COLO829 (cell line): ENCODE measurements around the gene PIGQ.

Source experiments
- DNase-seq: peaks from one replicate; pipeline ENCODE4 v3.0.0; 2012; ENCODE audit warnings: low spot score

PIGQ gene

DNA sequence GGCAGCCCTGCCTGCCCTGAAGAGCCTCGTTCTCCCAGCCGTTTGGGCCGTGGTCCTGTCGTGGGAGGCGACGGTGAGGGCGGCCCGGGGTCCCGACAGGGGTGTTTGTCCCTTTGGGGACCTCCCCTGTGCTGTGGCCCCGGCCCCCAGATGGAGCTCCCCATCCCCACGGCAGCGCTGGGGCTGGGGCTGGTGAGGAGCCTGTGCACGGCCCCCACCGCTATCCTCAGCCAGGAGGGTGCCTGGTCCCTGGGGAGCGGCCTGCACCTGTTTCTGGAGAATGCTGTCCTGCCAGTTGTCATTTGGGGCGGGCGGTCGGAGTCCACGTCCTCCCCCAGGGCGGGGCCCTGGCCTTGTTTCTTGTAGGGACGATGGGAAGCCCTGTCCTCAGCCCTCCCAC is 35.6 kb upstream of the PIGQ start:
- no peak for DNase-seq

DNA sequence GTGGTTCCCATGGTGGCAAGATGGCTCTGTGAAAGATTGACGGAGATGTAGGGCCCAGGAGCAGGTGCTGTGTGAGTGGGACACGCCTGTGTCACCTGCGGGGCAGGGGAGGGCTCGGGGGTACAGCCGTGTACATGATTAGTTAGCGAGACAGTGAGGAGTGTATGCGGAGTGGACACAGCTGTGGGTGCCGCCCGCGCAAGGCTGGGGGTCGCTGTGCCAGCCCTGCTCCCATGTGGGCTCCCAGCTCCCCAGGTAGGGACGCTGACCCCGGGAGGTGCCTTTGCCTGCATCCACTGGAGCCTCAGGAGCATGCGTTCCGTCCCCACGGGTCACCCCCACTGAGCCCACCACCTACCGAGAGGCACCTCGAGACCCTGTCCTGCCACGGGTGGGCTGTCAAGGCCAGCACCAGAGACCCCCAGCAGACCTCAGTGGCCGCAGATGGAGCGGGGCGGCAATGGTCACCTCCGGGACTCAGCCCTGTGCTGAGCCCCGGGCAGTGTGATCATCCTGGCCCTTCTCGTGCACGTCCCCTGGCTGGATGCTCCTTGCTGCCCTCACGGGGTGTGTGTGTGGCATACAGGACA is 34.8 kb upstream of the PIGQ start:
- DNase-seq = no peak

DNA sequence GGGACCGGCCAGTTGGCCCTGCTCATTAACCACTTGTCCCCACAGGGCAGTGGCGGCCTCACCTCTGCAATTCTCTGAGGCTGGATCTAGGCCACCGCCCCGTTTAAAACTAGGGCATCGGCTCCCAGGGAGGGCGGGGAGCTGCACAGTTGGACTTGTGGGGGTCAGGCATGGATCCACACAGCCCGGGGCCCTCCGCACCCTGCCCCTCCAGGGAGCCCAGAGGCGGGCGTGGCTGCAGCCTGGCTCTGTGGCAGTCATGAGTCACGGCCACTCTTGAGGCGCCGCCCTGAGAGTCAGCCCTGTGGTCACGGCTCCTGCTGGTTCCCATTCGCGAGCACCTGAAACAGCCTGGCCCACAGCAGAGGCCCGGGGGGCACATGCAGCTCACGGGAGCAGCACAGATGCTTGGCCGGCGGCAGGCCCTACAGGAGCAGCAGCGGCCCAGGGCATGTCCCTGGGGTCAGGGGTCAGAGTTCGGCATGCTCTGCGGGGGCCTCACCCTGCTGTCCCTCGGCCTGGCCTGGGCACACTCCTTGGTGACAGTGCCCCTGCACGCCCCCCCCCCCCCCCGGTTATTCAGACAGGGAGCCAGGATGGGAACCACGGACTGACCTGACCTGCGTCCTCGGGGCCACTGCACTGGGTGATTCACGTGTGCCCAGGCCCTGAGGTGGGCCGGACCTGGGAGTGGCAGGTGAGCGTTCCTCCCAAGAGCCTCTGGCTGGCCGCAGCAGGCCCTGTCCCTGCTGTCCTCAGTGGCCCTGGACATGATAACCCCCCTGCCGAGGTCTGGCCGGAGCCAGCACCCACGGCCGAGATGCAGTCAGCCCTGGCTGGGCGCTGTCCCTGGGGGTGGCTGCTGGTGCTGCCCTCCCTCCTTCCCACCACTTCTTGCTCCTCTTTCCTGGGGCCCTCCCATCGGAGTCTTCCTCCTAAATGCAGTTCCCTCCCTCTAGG is 34.0 kb upstream of the PIGQ start:
- DNase-seq = no peak

DNA sequence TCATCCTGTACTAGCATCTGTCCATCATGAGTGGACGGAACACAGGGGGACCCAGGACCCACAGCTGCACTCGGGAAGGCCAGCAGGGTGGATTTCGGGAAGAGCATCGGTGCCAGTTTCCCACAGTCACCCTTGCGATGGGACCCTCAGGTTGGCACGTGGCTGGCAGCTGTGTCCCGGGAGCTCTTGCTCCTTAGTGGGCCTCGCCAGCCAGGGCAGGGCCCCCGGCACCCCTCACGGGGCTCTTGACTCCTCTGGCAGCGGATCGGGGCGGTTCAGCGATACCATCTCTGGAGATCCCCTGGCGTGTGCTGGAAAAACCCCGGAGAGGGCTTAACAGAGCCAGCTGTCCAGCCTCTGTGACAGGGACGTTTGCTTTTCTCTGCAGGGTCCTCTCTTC is 33.0 kb upstream of the PIGQ start:
- DNase-seq = no peak

DNA sequence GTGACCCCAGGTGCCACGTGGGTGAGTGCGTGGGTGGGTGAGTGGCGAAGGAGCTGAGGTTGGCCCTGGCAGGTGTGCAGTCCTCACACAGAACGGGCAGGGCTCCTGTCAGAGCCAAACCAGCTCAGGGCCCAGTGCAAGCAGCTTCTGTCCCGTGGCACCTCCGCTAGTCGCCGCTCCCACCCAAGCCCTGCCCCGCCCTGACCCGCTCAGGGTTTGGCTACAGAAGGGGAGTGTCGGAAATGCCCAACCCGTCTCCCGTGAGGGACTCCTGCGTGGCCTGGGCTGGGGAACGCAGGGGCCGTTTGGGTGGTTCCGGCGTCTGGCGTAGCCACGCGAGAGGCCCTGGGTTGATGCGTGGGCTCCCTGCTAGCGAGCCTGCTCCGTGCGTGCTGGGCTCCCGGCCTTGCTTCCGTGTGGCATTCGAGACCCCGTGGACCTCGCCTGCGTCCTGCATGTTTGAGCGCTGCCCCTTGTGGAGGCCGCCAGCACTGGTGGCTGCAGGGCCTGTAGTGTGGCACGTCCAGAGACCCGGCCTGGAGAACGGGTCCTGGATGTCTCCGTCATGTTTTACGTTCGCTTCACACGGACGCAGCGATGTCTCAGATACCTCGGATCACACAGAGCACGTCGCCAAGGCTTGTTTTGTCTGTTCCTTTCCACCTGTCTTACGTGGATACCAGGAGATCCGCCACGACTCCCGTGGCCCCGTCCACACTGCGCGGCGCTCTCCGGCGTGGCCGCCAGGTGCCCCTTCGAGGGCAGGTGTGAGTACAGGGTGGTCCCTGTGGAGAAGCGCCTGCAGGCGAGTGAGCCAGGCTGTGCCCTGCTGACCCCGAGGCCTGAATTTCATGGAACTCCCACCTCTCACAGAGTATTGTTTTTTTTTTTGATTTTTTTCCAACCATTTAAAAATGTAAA is 32.1 kb upstream of the PIGQ start:
- no peak for DNase-seq

DNA sequence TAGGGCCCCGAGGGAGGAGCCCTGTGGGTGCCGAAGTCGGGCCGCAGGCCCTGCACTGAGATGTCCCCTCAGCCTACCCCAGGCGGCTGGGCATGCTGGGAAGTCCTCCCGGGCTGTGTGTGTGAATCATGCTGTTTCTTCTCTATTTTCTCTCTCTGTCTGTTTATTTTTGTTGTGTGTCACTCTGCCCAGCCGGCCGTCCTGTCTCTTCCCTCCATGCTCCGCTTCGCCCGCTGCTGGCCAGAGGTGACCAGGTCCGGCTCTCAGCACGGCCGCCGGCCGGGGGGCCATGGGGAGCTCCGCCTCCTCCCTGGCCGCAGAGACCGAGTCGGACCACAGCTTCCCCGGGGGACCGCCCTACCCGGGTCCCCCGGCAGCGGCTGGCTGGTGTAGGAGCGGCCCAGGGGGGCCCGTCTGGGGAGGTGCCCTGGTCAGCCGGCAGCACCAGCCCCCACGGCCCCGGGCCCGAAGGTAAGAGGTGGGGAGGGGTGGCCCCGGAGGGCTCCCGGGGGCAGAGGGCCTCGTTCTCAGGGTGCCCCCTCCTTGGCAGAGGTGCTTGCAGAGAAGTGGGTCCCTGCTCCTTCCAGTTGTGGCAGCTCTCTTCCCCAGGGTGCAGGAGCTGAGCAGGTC is 29.8 kb upstream of the PIGQ start:
- no peak for DNase-seq

DNA sequence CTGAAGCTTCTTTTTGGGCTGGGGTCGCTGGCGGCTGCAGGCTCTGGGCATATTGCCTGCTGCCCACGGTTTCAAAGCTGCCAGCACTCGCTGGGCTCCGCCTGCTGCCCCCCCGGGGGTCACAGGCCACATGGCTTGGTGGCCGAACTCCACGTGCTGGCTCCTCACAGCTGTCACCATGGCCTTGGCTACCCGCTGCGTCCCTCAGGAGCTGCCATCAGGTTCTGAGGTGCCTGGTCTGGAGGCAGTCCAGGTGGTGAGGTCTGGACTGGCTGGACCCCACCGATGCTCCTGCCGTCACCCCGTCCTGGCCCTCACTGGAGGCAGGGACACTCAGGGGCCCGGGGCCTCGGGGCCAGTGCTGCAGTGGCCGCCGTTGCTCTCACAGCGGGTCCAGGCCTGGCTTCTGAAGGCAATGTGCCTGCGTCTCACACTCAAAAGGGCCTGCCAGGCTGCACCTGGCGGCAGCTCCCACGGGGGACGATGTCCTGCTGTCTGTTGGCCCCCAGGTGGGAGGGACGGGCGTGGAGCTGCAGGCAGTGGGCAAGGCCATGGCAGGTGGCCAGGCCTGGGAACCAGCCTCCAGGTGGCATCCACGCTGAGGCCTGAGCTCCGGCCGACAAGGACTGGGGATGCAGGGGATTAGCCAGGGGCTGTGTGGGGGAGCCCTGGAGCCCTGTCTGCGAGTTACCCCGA is 29.0 kb upstream of the PIGQ start:
- no peak for DNase-seq

DNA sequence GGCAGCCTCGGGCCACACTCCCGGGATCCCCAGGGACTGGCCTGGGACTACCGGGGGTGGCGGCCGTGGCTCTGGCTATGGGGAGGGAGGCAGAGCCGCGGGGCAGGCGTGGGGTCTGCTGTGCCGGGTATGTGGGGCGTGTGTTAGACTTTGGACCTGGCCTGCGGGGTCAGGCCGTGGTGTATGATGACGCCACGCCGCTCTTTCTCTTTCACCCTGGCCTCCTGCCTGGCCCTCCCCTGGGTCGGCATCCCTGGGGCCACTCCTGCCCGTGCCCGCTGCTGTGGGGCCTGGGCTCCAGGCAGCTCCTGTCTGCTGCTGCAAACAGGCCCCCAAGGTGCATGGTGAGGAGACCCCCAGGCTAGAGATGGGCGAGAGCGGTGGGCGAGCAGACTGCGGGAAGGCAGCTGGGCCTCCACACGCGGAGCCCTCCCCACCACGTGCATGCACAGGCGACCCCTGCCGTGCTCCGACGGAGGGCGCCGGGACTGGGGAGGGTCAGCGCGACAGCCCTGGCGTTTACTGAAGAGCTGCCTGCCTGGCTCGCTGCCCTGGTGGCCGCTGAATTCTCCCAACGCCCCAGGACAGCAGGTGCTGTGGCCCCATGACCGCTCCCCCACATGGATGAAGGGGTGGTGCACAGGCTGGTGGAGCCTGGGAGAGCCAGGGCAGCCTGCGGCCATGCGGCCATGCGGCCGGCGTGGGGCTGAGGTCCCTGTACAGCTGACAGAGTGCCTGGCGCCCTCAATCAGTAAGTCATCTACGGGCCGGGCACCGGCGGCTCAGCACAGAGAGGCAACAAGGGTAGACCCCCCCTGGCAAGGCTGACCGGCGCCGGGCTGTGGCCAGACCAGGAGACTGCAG is 26.2 kb upstream of the PIGQ start:
- no peak for DNase-seq

DNA sequence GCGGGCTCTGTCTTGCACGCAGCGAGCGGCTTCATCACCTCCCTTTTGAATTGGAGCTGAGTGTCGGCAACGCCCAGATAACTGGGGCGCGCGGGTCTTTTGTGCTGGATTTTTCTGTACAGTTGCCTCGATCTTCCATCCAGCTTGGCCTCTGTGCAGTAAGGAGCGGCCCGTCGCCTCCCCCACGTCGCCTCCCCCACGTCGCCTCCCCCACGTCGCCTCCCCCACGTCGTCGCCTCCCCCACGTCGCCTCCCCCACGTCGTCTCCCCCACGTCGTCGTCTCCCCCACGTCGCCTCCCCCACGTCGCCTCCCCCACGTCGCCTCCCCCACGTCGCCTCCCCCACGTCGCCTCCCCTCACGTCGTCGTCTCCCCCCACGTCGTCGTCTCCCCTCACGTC is 25.3 kb upstream of the PIGQ start:
- DNase-seq = no peak

DNA sequence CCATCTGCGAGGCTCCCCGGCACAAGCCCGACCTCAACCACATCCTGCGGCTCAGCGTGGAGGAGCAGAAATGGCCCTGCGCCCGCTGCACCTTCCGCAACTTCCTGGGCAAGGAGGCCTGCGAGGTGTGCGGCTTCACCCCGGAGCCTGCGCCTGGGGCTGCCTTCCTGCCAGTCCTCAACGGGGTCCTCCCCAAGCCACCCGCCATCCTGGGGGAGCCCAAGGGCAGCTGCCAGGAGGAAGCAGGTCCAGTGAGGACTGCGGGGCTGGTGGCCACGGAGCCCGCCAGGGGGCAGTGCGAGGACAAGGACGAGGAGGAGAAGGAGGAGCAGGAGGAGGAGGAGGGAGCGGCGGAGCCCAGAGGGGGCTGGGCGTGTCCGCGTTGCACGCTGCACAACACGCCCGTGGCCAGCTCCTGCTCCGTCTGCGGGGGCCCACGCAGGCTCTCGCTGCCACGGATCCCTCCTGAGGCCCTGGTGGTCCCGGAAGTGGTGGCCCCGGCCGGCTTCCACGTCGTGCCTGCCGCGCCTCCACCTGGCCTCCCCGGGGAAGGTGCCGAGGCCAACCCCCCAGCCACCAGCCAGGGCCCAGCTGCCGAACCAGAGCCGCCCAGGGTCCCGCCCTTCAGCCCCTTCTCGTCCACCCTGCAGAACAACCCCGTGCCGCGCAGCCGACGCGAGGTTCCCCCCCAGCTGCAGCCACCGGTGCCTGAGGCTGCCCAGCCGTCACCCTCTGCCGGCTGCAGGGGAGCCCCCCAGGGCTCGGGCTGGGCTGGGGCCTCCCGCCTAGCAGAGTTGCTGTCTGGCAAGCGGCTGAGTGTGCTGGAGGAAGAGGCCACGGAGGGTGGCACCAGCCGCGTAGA is 22.6 kb upstream of the PIGQ start:
- no peak for DNase-seq

DNA sequence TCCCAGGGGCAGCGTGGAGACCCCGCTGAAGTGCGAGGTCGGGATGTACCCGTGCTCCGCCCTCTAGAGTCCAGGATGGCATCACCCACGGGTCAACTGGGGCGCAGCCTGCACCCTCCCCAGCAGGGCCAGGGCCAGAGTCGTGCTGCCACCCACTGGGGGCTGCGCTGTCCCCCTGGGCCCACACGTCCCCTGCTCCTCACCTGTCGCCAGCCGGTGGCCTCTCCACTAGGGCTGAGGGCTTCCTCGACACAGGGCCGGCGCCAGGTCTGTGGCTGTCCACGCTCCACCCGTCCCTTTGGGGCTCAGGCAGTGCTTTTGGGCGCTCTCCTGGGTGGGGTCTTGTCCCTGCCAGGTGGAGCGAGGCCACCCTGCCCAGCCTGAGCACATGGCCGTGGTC is 21.2 kb upstream of the PIGQ start:
- DNase-seq = no peak

DNA sequence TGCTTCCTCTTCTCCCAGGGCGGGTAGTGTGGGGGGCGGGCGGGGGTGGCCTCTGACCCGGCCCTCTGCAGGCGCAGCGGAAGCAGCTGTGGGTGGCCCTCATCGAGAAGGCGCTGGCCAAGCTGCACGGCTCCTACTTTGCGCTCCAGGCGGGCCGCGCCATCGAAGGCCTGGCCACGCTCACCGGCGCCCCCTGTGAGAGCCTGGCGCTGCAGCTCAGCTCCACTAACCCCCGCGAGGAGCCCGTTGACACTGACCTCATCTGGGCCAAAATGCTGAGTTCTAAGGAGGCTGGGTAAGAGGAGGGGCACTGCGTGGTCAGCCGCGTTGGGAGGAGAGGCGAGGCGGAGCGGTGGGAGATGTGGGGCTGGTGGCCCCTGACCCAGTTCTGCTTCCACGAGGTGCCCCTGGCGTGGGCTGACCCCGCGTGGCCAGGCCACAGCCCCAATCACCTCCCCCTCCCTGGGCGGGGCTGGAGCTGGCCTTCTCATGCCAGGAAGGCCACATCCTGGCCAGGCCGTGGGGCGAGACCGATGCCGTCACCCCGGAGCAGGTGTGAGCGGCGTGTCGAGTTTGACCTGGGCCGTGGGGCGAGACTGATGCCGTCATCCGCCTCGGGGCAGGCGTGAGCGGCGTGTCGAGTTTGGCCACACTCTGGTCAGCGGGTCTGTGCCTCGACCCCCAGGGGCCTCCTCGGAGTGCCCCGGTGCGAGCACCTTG is 20.1 kb upstream of the PIGQ start:
- DNase-seq = no peak

DNA sequence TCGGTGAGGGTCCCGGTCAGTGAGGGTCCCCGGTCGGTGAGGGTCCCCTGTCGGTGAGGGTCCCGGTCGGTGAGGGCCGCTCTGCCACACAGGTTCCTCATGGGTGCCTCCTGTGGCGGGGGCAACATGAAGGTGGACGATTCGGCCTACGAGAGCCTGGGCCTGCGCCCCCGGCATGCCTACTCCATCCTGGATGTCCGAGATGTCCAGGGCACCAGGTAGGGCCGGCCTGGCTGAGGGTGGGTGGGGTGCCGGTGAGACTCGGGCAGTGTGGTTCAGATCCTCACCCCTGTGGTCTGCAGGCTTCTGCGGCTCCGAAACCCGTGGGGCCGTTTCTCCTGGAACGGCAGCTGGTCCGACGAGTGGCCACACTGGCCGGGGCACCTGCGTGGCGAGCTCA is 18.6 kb upstream of the PIGQ start:
- no peak for DNase-seq

DNA sequence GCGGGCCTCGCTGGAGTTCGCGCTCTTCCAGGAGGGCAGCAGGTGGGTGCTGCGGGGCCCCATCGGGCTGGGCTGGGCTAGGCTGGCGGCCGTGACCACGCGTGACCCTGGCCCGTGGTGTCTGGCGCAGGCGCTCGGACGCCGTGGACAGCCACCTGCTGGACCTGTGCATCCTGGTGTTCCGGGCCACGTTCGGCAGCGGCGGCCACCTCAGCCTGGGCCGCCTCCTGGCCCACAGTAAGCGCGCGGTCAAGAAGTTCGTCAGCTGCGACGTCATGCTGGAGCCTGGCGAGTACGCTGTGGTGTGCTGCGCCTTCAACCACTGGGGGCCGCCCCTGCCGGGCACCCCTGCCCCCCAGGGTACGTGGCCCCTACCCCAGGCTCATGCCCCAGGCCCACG is 17.6 kb upstream of the PIGQ start:
- no peak for DNase-seq

DNA sequence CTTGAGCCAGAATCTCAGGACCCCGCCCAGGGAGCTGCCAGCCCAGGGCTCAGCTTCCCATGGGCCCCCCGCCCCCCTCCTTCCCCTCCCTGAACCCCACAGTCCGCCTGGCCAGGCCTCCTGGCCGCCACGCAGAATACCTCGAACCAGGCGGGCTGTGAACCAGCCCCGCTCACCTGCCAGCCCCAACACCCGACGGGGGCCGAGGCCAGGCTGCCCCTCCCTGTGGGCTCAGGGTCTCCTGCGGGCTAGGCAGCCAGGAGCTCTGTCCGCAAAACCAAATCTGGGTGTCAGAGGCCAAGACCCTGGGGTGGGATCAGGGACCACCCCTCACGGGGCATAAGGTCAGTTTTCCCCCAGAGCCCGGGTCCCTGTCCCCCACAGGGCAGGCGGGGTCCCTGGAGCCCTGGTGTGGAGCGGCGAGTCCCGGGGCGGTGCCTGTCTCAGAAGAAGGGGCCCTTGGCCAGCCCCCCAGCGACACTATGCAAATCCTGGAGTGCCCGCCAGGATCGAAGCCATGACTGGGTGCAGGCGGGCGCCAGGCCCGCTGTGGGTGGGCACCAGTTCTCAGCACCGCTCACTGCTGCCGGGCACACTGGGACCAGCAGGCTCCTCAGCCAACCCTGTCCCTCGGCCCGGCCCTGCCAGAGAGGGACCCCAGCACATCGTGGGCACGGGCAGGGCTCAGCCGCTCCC is 16.0 kb upstream of the PIGQ start:
- DNase-seq = no peak

DNA sequence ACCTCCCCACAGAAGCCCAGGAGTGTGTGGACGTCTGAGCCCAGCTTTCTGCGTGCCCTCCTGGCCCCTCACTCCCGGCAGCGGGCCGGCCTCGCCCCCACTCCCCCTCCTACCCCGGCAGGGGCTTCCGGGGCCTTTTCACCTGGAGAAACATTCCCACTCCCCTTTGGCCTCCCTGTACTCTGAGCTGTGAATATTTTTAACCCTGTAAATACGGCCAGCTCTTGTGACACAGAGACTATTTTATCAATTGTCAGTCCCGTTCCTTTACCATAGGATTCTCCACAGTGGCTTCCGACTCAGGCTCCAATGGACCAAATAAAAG is 15.5 kb upstream of the PIGQ start:
- no peak for DNase-seq

DNA sequence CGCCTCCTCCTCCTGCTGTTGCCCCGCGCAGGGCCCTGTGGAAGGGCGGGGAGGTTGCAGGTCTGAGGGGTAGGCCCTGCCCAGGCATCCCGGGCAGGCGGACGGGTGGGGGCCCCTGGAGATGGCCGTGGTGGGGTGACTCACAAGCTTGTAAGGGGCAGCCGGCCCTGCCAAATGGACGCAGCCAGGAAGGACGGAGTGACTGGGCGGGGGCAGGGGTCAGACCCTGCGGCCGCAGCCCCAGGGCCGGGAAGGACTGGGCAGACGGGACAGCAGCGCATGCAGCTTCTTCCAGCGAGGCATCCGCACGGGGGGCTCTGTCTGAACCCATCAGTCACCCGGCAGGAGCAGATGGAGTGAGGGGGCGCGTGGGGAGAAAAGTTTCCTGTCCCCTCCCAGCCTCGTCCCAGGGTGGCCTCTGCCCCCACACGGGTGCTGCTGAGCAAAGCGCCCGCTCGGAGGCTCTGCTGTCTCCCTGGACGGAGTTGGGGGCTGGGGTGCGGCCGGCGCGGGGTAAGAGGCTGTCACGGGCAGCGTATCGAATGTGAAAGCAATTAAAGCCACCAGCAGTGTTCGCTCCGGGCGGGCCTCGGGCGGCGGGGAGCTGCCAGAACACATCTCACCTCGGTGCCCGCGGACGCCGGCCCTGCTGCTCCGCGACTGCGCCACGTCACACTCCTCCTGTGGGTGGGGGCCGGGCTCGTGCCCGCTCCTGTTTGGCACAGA is 15.0 kb upstream of the PIGQ start:
- DNase-seq = no peak
